IMR-90 (cell line): ENCODE measurements around the gene CSNK1D. TPM values are rescaled to one million over a fixed set of nuclear protein-coding genes. Genes with fewer than 3 reads are reported as not detected.

Experiments
- ATAC-seq: fragments of 200-7000 bp; cut with Tn5 transposase; 2 replicates; pipeline ENCODE4 v1.9.1; 2020; ENCODE audit warnings: low read depth, mild to moderate bottlenecking, moderate library complexity
- BruUV-seq: library from RNA; stranded (reverse); fragments of 400-500 nt; replicated peaks from 2 replicates; lab custom pipeline; 2021; lab: Mats Ljungman, UMichigan
- CTCF ChIA-PET: fragments of 300-600 bp; formaldehyde crosslinking; extraction: SDS; loops from one replicate; lab custom pipeline; 2021; ENCODE audit warnings: antibody characterized with exemption; lab: Yijun Ruan, JAX
- POLR2A ChIA-PET: fragments of 300-600 bp; sonication (Branson Sonifier 250); formaldehyde crosslinking; loops from one replicate; lab custom pipeline; 2022; ENCODE audit warnings: antibody characterized with exemption; ENCODE audit not compliant: unreplicated experiment; lab: Charles Lee
- DNase-seq: peaks from one replicate; pipeline ENCODE4 v3.0.0; 2013
- H2AFZ ChIP-seq: replicated peaks from 2 replicates; pipeline ENCODE3; 2013; ENCODE audit warnings: low read length, mild to moderate bottlenecking; ENCODE audit not compliant: poor library complexity
- H2AK5ac ChIP-seq: 2 replicates; pipeline ENCODE4 v1.6.1; 2013; ENCODE audit warnings: low read depth, low read length, inconsistent platforms
- H2AK9ac ChIP-seq: replicated peaks from 2 replicates; pipeline ENCODE3; 2013; ENCODE audit warnings: mild to moderate bottlenecking, low read depth, low read length, moderate library complexity; ENCODE audit not compliant: poor library complexity
- H2BK120ac ChIP-seq: 2 replicates; pipeline ENCODE4 v1.6.1; 2013; ENCODE audit warnings: low read depth, low read length, inconsistent platforms
- H2BK15ac ChIP-seq: 3 replicates; pipeline ENCODE4 v1.6.1; 2013; ENCODE audit warnings: low read depth, low read length, inconsistent platforms
- H2BK20ac ChIP-seq: 2 replicates; pipeline ENCODE4 v1.6.1; 2013; ENCODE audit warnings: low read depth, mild to moderate bottlenecking, inconsistent platforms, low read length, moderate library complexity
- H2BK5ac ChIP-seq: 2 replicates; pipeline ENCODE4 v1.6.1; 2013; ENCODE audit warnings: mild to moderate bottlenecking, low read depth, low read length, inconsistent platforms; ENCODE audit not compliant: poor library complexity, severe bottlenecking
- H3K14ac ChIP-seq: replicated peaks from 2 replicates; pipeline ENCODE4 v1.6.1; 2013; ENCODE audit warnings: low read depth, low read length, inconsistent platforms
- H3K18ac ChIP-seq: 2 replicates; pipeline ENCODE4 v1.6.1; 2013; ENCODE audit warnings: low read depth, low read length, control low read depth
- H3K23ac ChIP-seq: 2 replicates; pipeline ENCODE4 v1.6.1; 2013; ENCODE audit warnings: low read depth, low read length, inconsistent platforms
- H3K27ac ChIP-seq: 2 replicates; pipeline ENCODE4 v1.5.1; 2013; ENCODE audit warnings: mild to moderate bottlenecking, control low read depth, low read length; ENCODE audit not compliant: insufficient read depth
- H3K27me3 ChIP-seq: 2 replicates; pipeline ENCODE4 v1.6.1; 2013; ENCODE audit warnings: low read length; ENCODE audit not compliant: control insufficient read depth, insufficient read depth
- H3K36me3 ChIP-seq: 2 replicates; pipeline ENCODE4 v1.6.1; 2013; ENCODE audit warnings: low read length, mixed read lengths; ENCODE audit not compliant: control insufficient read depth, insufficient read depth
- H3K4ac ChIP-seq: 2 replicates; pipeline ENCODE4 v1.6.1; 2013; ENCODE audit warnings: low read depth, low read length, inconsistent platforms
- H3K4me1 ChIP-seq: 2 replicates; pipeline ENCODE4 v1.6.1; 2013; ENCODE audit warnings: low read length, mixed read lengths; ENCODE audit not compliant: control insufficient read depth, insufficient read depth
- H3K4me2 ChIP-seq: 2 replicates; pipeline ENCODE4 v1.6.1; 2013; ENCODE audit warnings: low read depth, mild to moderate bottlenecking, control low read depth, low read length, moderate library complexity
- H3K4me3 ChIP-seq: 2 replicates; pipeline ENCODE4 v1.5.1; 2013; ENCODE audit warnings: low read depth, mild to moderate bottlenecking, control low read depth, low read length, moderate library complexity; ENCODE audit not compliant: insufficient read depth
- H3K56ac ChIP-seq: 2 replicates; pipeline ENCODE4 v1.6.1; 2013; ENCODE audit warnings: low read length, inconsistent platforms; ENCODE audit not compliant: insufficient read depth; ENCODE audit errors: extremely low read depth
- H3K79me1 ChIP-seq, 2 experiments: 2 replicates each; pipeline ENCODE4 v1.6.1; 2013; ENCODE audit warnings: low read length in 2 of 2, inconsistent platforms in 1 of 2, low read depth in 1 of 2
- H3K9ac ChIP-seq: 2 replicates; pipeline ENCODE4 v1.6.1; 2013; ENCODE audit warnings: low read depth, low read length, control low read depth
- H3K9me1 ChIP-seq: 2 replicates; pipeline ENCODE4 v1.6.1; 2013; ENCODE audit warnings: low read length, inconsistent platforms; ENCODE audit not compliant: insufficient read depth
- H3K9me3 ChIP-seq: 2 replicates; pipeline ENCODE4 v1.6.1; 2013; ENCODE audit warnings: low read length; ENCODE audit not compliant: control insufficient read depth, insufficient read depth
- H4K20me1 ChIP-seq: 2 replicates; pipeline ENCODE4 v1.6.1; 2013; ENCODE audit warnings: low read length, inconsistent platforms; ENCODE audit not compliant: insufficient read depth
- H4K5ac ChIP-seq: 2 replicates; pipeline ENCODE4 v1.6.1; 2013; ENCODE audit warnings: mild to moderate bottlenecking, low read depth, low read length, control low read depth
- H4K8ac ChIP-seq, 2 experiments: 2 replicates each; pipeline ENCODE4 v1.6.1; 2013; ENCODE audit warnings: low read depth in 2 of 2, low read length in 2 of 2, control low read depth in 1 of 2, inconsistent platforms in 1 of 2
- H4K91ac ChIP-seq: 2 replicates; pipeline ENCODE4 v1.6.1; 2013; ENCODE audit warnings: low read depth, low read length, inconsistent platforms; ENCODE audit not compliant: insufficient read depth
- BHLHE40 ChIP-seq: fragments of 150-350 bp; IDR thresholded peaks from 2 replicates; pipeline ENCODE4 v1.6.1; 2016; ENCODE audit warnings: mild to moderate bottlenecking, low read depth, low read length
- CEBPB ChIP-seq: IDR thresholded peaks from 2 replicates; pipeline ENCODE4 v1.6.1; 2012; ENCODE audit warnings: low read depth, low read length, improper control_type of control experiment
- CHD1 ChIP-seq: IDR thresholded peaks from 2 replicates; pipeline ENCODE4 v1.6.1; 2012; ENCODE audit warnings: low read depth, low read length, improper control_type of control experiment
- MAFK ChIP-seq: IDR thresholded peaks from 2 replicates; pipeline ENCODE4 v1.6.1; 2012; ENCODE audit warnings: low read depth, low read length, improper control_type of control experiment
- MAZ ChIP-seq: IDR thresholded peaks from 2 replicates; pipeline ENCODE4 v1.6.1; 2012; ENCODE audit warnings: low read depth, mild to moderate bottlenecking, low read length, improper control_type of control experiment, moderate library complexity, borderline replicate concordance
- MXI1 ChIP-seq: IDR thresholded peaks from 2 replicates; pipeline ENCODE4 v1.6.1; 2012; ENCODE audit warnings: low read depth, mild to moderate bottlenecking, low read length, moderate library complexity, borderline replicate concordance
- NFE2L2 ChIP-seq: fragments of 150-350 bp; IDR thresholded peaks from 2 replicates; pipeline ENCODE4 v1.6.1; 2016; ENCODE audit warnings: low read depth, mild to moderate bottlenecking, low read length
- POLR2A ChIP-seq: IDR thresholded peaks from 2 replicates; pipeline ENCODE4 v1.6.1; 2012; ENCODE audit warnings: mild to moderate bottlenecking, low read depth, low read length
- RAD21 ChIP-seq: IDR thresholded peaks from 2 replicates; pipeline ENCODE4 v1.6.1; 2012; ENCODE audit warnings: low read length, improper control_type of control experiment
- RFX5 ChIP-seq: IDR thresholded peaks from 2 replicates; pipeline ENCODE4 v1.8.0; 2012; ENCODE audit warnings: low read depth, mild to moderate bottlenecking, low read length, moderate library complexity
- SMC3 ChIP-seq: fragments of 150-350 bp; IDR thresholded peaks from 2 replicates; pipeline ENCODE4 v1.6.1; 2016; ENCODE audit warnings: low read depth, mild to moderate bottlenecking, antibody characterized with exemption, low read length, moderate library complexity
- WGBS, 2 experiments: methylation state at CpG; one replicate each; pipeline versions ENCODE4 v1.1.5 to v1.1.7; 2013; ENCODE audit warnings: missing lambda C conversion rate in 2 of 2; ENCODE audit not compliant: insufficient read length in 1 of 2; ENCODE audit errors: extremely low coverage in 2 of 2; 5-methylcytosine and 5-hydroxymethylcytosine counted together
- dilution Hi-C: fragments of 300-500 bp; cut with HindIII; formaldehyde crosslinking; loops from one replicate; pipeline ENCODE4 v1.14.3; 2018; ENCODE audit warnings: low sequenced_read_pairs; ENCODE audit not compliant: unreplicated experiment
- in situ Hi-C: fragments of 300-500 bp; cut with MboI; formaldehyde crosslinking; loops from 3 replicates; pipeline ENCODE4 v1.14.3; 2019; ENCODE audit warnings: low sequenced_read_pairs, inconsistent platforms, mixed read lengths
- intact Hi-C: fragments of 100-400 bp; cut with micrococcal nuclease; formaldehyde crosslinking; loops from 2 replicates; pipeline ENCODE4 v1.10.0; 2022
- polyA plus RNA-seq, 3 experiments: library from polyadenylated mRNA; depleted of rRNA; stranded (reverse); fragments of >200 nt; gene quantifications; 2 replicates each; pipeline ENCODE4 v1.2.3, GENCODE V29; 2012; ENCODE audit warnings: low replicate concordance in 1 of 3
- total RNA-seq: library from RNA; depleted of rRNA; stranded (reverse); fragments of >200 nt; gene quantifications from 2 replicates; pipeline ENCODE4 v1.2.3, GENCODE V29; 2012
- TF ChIP-seq, protein P1 (sequence below): fragments of 150-350 bp; IDR thresholded peaks from 2 replicates; pipeline ENCODE4 v1.6.1; 2017; ENCODE audit warnings: mild to moderate bottlenecking, antibody characterized with exemption, low read length, low read depth
- TF ChIP-seq, protein P2 (sequence below): fragments of 150-350 bp; IDR thresholded peaks from 2 replicates; pipeline ENCODE4 v1.6.1; 2016; ENCODE audit warnings: low read depth, mild to moderate bottlenecking, low read length, moderate library complexity, borderline replicate concordance
- TF ChIP-seq, protein P3 (sequence below): conservative IDR thresholded peaks from 2 replicates; pipeline ENCODE4 v1.5.1; 2012; ENCODE audit warnings: mild to moderate bottlenecking, low read depth, low read length, improper control_type of control experiment

The CSNK1D gene
- total and polyA plus RNA-seq, 2 of the 4 experiments (the other 2 are of a cell fraction): 47.1 to 186 TPM

DNA sequence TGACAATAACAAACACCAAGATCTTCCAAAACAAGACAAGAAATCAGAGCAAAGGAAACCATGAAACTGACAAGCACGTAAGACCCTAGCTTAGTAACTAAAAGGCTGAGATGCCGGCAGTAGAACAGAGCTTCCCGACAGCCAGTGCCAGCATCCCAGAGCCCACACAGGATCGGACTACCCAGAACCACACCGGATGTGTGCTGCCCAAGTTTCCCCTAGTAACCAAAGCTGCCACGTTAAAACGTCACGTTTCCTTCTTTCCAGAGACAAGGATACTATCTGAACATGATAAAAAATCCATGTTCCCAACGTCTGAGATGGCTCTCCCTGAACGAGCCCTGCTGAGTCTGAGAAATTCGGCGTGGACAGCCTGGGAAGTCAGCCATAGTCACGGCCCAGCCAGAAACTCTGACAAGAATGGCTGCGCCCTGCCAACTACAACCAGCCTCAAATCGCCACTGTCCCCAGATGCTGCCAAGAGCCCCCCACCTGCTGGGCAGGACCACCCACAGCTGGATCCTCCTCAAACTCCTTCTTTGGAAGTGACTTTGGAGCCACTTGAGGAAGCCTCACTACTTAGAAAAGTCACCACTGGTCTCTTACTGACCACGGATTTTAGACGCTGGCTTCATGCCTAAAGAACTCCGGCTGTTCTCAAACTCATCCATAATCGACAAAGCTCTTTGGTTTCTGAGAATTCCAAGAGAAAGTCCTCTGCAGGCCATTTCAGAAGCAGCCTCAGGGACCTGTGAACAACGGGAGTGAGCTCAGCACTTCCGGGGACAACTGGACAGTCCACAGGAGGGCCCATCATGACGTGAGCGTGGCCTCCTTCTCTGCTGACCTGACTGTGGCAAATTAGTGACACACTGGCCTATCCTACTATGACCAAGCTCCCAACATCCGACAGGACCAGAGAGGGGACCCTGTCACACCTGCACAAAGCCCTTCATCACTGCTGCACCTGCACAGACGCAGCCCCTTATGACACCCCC is 77.5 kb downstream of the CSNK1D start:
- H3K23ac ChIP-seq: no peak overlapping the region
- H3K4me3 ChIP-seq: no peak overlapping the region
- H2BK5ac ChIP-seq: no peak overlapping the region
- 0 out of 2 replicates have a peak, but pooled peaks cover 5% of the 10 kb centered on the region for H3K9me1 ChIP-seq
- no peak for ATAC-seq
- H3K14ac ChIP-seq: no peak overlapping the region
- ChIA-PET POLR2A (no interaction called here), CTCF (no interaction called here)
- no peak overlapping the region for H2BK20ac ChIP-seq
- no peak overlapping the region for H3K18ac ChIP-seq
- peaks cover 6 to 8% of the 10 kb centered on the region in 2 experiments; a peak in 2 of 4 replicates for H3K79me1 ChIP-seq
- no peaks in the 10 kb centered on the region for H3K9me3 ChIP-seq
- no peak overlapping the region for H4K91ac ChIP-seq
- no peak overlapping the region for H3K56ac ChIP-seq
- peaks cover 43% of the 10 kb centered on the region for H3K36me3 ChIP-seq
- in situ Hi-C loops (no loop called here), dilution Hi-C loops (no loop called here), intact Hi-C loops (no loop called here)
- H4K5ac ChIP-seq: no peak overlapping the region
- H2AFZ ChIP-seq: no peak overlapping the region
- H3K9ac ChIP-seq: no peak overlapping the region
- no TSS peak for BruUV-seq
- no peak overlapping the region for H2AK5ac ChIP-seq
- H2BK120ac ChIP-seq: no peak overlapping the region
- WGBS, 2 experiments: 60% methylated on average over 17 of the region's 25 CpGs; no CpG with 5 or more reads in 1 of the 2 experiments
- no peaks in the 10 kb centered on the region for H3K4me1 ChIP-seq
- no peak overlapping the region for H3K4me2 ChIP-seq
- no peak overlapping the region for H2BK15ac ChIP-seq
- H2AK9ac ChIP-seq: peak overlapping the region; percentile 78
- DNase-seq: no peak
- no peaks in the 10 kb centered on the region for H3K27me3 ChIP-seq
- no peak overlapping the region for H3K4ac ChIP-seq
- no peak overlapping the region for H4K8ac ChIP-seq
- no peak overlapping the region for H3K27ac ChIP-seq
- peaks cover 4% of the 10 kb centered on the region; the same call in 1 of the 2 replicates for H4K20me1 ChIP-seq
- TF ChIP-seq NFE2L2 (no peak), BHLHE40 (no peak), MXI1 (no peak), RFX5 (no peak), SMC3 (no peak), CHD1 (no peak), MAFK (no peak), RAD21 (no peak), MAZ (no peak), POLR2A (no peak), CEBPB (no peak)
- TF ChIP-seq, protein P1, sequence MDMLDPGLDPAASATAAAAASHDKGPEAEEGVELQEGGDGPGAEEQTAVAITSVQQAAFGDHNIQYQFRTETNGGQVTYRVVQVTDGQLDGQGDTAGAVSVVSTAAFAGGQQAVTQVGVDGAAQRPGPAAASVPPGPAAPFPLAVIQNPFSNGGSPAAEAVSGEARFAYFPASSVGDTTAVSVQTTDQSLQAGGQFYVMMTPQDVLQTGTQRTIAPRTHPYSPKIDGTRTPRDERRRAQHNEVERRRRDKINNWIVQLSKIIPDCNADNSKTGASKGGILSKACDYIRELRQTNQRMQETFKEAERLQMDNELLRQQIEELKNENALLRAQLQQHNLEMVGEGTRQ: no peak
- TF ChIP-seq, protein P2, sequence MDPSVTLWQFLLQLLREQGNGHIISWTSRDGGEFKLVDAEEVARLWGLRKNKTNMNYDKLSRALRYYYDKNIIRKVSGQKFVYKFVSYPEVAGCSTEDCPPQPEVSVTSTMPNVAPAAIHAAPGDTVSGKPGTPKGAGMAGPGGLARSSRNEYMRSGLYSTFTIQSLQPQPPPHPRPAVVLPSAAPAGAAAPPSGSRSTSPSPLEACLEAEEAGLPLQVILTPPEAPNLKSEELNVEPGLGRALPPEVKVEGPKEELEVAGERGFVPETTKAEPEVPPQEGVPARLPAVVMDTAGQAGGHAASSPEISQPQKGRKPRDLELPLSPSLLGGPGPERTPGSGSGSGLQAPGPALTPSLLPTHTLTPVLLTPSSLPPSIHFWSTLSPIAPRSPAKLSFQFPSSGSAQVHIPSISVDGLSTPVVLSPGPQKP: no peak
- TF ChIP-seq, protein P3, sequence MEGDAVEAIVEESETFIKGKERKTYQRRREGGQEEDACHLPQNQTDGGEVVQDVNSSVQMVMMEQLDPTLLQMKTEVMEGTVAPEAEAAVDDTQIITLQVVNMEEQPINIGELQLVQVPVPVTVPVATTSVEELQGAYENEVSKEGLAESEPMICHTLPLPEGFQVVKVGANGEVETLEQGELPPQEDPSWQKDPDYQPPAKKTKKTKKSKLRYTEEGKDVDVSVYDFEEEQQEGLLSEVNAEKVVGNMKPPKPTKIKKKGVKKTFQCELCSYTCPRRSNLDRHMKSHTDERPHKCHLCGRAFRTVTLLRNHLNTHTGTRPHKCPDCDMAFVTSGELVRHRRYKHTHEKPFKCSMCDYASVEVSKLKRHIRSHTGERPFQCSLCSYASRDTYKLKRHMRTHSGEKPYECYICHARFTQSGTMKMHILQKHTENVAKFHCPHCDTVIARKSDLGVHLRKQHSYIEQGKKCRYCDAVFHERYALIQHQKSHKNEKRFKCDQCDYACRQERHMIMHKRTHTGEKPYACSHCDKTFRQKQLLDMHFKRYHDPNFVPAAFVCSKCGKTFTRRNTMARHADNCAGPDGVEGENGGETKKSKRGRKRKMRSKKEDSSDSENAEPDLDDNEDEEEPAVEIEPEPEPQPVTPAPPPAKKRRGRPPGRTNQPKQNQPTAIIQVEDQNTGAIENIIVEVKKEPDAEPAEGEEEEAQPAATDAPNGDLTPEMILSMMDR: no peak
